ENCODE data around the gene STK32A. TPM values are rescaled to one million over a fixed set of nuclear protein-coding genes. Genes with fewer than 3 reads are reported as not detected.
A peak's percentile ranks its signal among the peaks of the same experiment; 100 is the strongest.
"Not testable (repeated sequence)": the region's sequence is repeated elsewhere in the genome, so short reads cannot be mapped to it uniquely, and the experiment has no call there.

Gene STK32A
- total RNA-seq, 1 donor from 2014 or later = 0.21 TPM

- no peak for DNase-seq (ENCODE audit: low read depth)
Observed at GRCh38 chr5:147341345-147341744, 106.5 kb downstream of the STK32A start.

GRCh38 chr5:147344861-147345260 lies 110.0 kb downstream of the STK32A start:
- no peak for DNase-seq (ENCODE audit: low read depth)

GRCh38 chr5:147346006-147346561 lies 111.3 kb downstream of the STK32A start:
- no peak for DNase-seq (ENCODE audit: low read depth)

GRCh38 chr5:147348046-147348445 lies 113.2 kb downstream of the STK32A start:
- no peak for DNase-seq (ENCODE audit: low read depth)

- no peak for DNase-seq (ENCODE audit: low read depth)
Observed at GRCh38 chr5:147348451-147348850, 113.6 kb downstream of the STK32A start.

- peak; percentile 25 for DNase-seq (ENCODE audit: low read depth)
Observed at GRCh38 chr5:147349241-147349640, 114.4 kb downstream of the STK32A start.

- no peak for DNase-seq (ENCODE audit: low read depth)
Observed at GRCh38 chr5:147359101-147359500, 124.3 kb downstream of the STK32A start.

GRCh38 chr5:147359581-147359980 lies 124.8 kb downstream of the STK32A start:
- DNase-seq (ENCODE audit: low read depth) = no peak

- no peak for DNase-seq (ENCODE audit: low read depth)
Observed at GRCh38 chr5:147360816-147361215, 126.0 kb downstream of the STK32A start.

- DNase-seq (ENCODE audit: low read depth) = no peak
Observed at GRCh38 chr5:147361441-147362175, 126.8 kb downstream of the STK32A start.

GRCh38 chr5:147367381-147367780 lies 132.6 kb downstream of the STK32A start:
- not testable (repeated sequence) for DNase-seq (ENCODE audit: low read depth)

- peak; percentile 23 for DNase-seq (ENCODE audit: low read depth)
Observed at GRCh38 chr5:147369742-147370374, 135.0 kb downstream of the STK32A start.

GRCh38 chr5:147371290-147371689 lies 136.5 kb downstream of the STK32A start:
- DNase-seq (ENCODE audit: low read depth) = no peak

- no peak for DNase-seq (ENCODE audit: low read depth)
Observed at GRCh38 chr5:147372191-147372590, 137.4 kb downstream of the STK32A start.

GRCh38 chr5:147373328-147373727 lies 138.5 kb downstream of the STK32A start:
- no peak for DNase-seq (ENCODE audit: low read depth)

GRCh38 chr5:147375151-147375550 lies 140.3 kb downstream of the STK32A start:
- DNase-seq (ENCODE audit: low read depth) = no peak

GRCh38 chr5:147377682-147378081 lies 142.9 kb downstream of the STK32A start:
- DNase-seq (ENCODE audit: low read depth) = no peak

GRCh38 chr5:147381555-147381954 lies 146.7 kb downstream of the STK32A start:
- DNase-seq (ENCODE audit: low read depth) = no peak

- DNase-seq (ENCODE audit: low read depth) = peak; percentile 33
Observed at GRCh38 chr5:147382776-147383175, 147.9 kb downstream of the STK32A start.

- no peak for DNase-seq (ENCODE audit: low read depth)
Observed at GRCh38 chr5:147384346-147385193, 149.7 kb downstream of the STK32A start.

GRCh38 chr5:147387109-147387508 lies 152.3 kb downstream of the STK32A start:
- no peak for DNase-seq (ENCODE audit: low read depth)
